ENCODE results near the gene KBTBD2.

GRCh38 chr7:32937344-32938174, 46.0 kb upstream of the KBTBD2 start:
- TF ChIP-seq CTCF (IDR thresholded peaks at IDR 0.05; ENCODE audit: borderline replicate concordance, extremely low read depth, low read length, poor library complexity, severe bottlenecking) (no peak), EZH2 (IDR thresholded peaks at IDR 0.05; ENCODE audit: borderline replicate concordance, low read depth, low read length, severe bottlenecking) (no peak)
